GM12801 (cell line): ENCODE measurements around the gene NYAP2.

Experiments
- CTCF ChIP-seq: IDR thresholded peaks from one replicate; pipeline ENCODE4 v1.5.1; 2011; ENCODE audit warnings: control low read depth; ENCODE audit not compliant: insufficient read length; ENCODE audit errors: extremely low read depth

The NYAP2 gene

GRCh38 chr2:225429717-225430116 is 30.2 kb downstream of the NYAP2 start:
- no peak for TF ChIP-seq CTCF

GRCh38 chr2:225431105-225431863 is 31.8 kb downstream of the NYAP2 start:
- no peak for TF ChIP-seq CTCF

GRCh38 chr2:225434014-225434413 is 34.5 kb downstream of the NYAP2 start:
- no peak for TF ChIP-seq CTCF

GRCh38 chr2:225437319-225437718 is 37.8 kb downstream of the NYAP2 start:
- no peak for TF ChIP-seq CTCF

GRCh38 chr2:225438248-225438647 is 38.7 kb downstream of the NYAP2 start:
- no peak for TF ChIP-seq CTCF

GRCh38 chr2:225452677-225453076 is 53.2 kb downstream of the NYAP2 start:
- TF ChIP-seq CTCF: no peak

GRCh38 chr2:225454412-225454811 is 54.9 kb downstream of the NYAP2 start:
- no peak for TF ChIP-seq CTCF
